ENCODE results near the gene MIA. TPM values are rescaled to one million over a fixed set of nuclear protein-coding genes. Genes with fewer than 3 reads are reported as not detected.

Gene MIA
- total and polyA plus RNA-seq, 9 of the 15 experiments (the other 6 are each of a cell fraction or from before 2014, with no cell fraction given) = 0.21 TPM; not detected in 8

DNA sequence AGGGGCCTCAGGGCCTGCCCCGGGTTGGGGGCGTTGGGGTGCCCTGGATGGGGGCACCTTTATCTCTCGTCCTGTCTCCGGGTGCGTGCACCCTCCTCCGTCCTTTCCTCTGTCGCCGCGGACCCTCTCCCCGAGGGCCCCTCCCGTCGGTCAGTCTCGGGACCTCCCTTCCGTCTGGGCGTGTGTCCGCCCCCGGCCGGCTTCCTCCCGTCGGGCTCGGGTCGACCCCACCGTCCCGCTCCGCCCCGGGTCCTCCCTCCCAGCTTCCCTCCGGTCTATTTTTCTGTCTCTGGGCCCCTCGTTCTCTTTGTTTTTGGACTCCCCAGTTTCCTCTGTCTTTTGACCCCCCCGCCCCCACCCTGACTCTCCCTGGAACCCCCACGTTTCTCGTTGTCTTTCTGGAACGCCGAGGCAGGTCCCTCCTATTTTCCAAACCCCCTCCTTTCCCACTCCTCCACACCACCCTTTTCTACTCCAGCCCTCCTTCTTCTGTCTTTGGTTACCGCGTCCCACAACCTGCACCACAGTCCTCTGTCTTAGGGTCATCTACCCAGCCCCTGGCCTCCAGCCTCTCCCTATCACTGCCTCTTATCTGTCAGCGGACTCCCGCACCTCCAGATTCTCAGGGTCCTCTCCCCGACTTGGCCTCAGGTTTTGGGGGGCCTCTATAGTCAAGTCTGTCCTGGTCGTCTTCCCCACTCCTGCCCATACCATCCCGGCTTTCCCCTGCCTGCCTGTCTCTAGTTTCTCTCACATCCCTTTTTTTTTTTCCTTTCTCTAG lies 24.4 kb downstream of the MIA start (continued):
- TF ChIP-seq, protein P1, sequence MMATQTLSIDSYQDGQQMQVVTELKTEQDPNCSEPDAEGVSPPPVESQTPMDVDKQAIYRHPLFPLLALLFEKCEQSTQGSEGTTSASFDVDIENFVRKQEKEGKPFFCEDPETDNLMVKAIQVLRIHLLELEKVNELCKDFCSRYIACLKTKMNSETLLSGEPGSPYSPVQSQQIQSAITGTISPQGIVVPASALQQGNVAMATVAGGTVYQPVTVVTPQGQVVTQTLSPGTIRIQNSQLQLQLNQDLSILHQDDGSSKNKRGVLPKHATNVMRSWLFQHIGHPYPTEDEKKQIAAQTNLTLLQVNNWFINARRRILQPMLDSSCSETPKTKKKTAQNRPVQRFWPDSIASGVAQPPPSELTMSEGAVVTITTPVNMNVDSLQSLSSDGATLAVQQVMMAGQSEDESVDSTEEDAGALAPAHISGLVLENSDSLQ (IDR thresholded peaks at IDR 0.05) = no peak
- TF ChIP-seq NR2C2 (CRISPR knock-in tag; IDR thresholded peaks at IDR 0.05) = no peak
- TF ChIP-seq NR2C2 (tag; IDR thresholded peaks at IDR 0.05) = no peak
- no peak for TF ChIP-seq ZC3H4 (CRISPR knock-in tag; IDR thresholded peaks at IDR 0.05; ENCODE audit: borderline replicate concordance)
- no peak for TF ChIP-seq KHSRP (IDR thresholded peaks at IDR 0.05)
- peak; percentile 56 for TF ChIP-seq RBM22 (IDR thresholded peaks at IDR 0.05; ENCODE audit: low read depth, low read length, poor library complexity, severe bottlenecking)
- TF ChIP-seq XRCC5 (IDR thresholded peaks at IDR 0.05; ENCODE audit: low read depth, low read length) = no peak
- no peak for TF ChIP-seq USF1 (CRISPR knock-in tag; IDR thresholded peaks at IDR 0.05)
- TF ChIP-seq SREBF1 (IDR thresholded peaks at IDR 0.05; ENCODE audit: borderline replicate concordance, low read depth, low read length) = no peak
- TF ChIP-seq ZNF507 (tag; conservative IDR thresholded peaks at IDR 0.05) = no peak
- peak; percentile 9; the same call in 1 of the 2 replicates for TF ChIP-seq POLR2AphosphoS5 (IDR thresholded peaks at IDR 0.05; ENCODE audit: control insufficient read depth, insufficient read depth, low read depth, low read length)
- TF ChIP-seq GATA2 (CRISPR knock-in tag; IDR thresholded peaks at IDR 0.05) = peak; percentile 35; the same call in 1 of the 2 replicates
- TF ChIP-seq ZBTB11 (CRISPR knock-in tag; IDR thresholded peaks at IDR 0.05) = peak in 1 of 3 experiments; percentile 61; a peak in 2 of 6 replicates

Data from K562 (cell line).